Suprapubic skin (tissue), 4 donors: ENCODE results near the gene TSEN54.

ENCODE experiments used
- EP300 ChIP-seq: sonication (generic); formaldehyde crosslinking; IDR thresholded peaks from one replicate; pipeline ENCODE4 v1.6.1; 2017; ENCODE audit warnings: antibody characterized with exemption
- POLR2A ChIP-seq, 2 donors: fragments of 450-650 bp; IDR thresholded peaks; one replicate each; pipeline ENCODE4 v1.6.1; 2017; ENCODE audit warnings: antibody characterized with exemption in 2 of 2, mild to moderate bottlenecking in 2 of 2, moderate library complexity in 2 of 2
- POLR2AphosphoS5 ChIP-seq, 3 donors: sonication (generic); formaldehyde crosslinking; IDR thresholded peaks; one replicate each; pipeline ENCODE4 v1.6.1; 2017; ENCODE audit warnings: antibody characterized with exemption in 3 of 3
- TF ChIP-seq, protein P1 (sequence below), 2 donors: fragments of 200-600 bp in 1 of 2; fragments of 450-650 bp in 1 of 2; sonication (generic) in 1 of 2; IDR thresholded peaks; one replicate each; pipeline ENCODE4 v1.5.1; 2016 to 2019; ENCODE audit warnings: antibody characterized with exemption in 2 of 2, mild to moderate bottlenecking in 1 of 2, moderate library complexity in 1 of 2

DNA sequence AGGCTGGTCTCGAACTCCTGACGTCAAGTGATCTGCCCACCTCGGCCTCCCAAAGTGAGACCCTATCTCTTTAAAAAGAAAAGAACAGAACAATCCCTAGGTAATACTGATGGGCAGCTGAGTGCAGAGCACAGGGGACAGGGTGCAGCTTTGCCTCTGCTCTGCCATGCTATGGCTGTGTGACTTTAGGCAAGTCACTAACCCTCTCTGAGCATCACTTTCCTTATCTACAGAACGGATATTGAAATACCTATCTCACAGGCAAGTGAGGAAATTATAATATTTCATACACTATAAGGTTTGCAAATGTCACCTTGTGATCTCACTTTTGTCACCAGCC is 5.1 kb upstream of the TSEN54 start:
- TF ChIP-seq EP300: no peak
- TF ChIP-seq POLR2A (IDR thresholded peaks at IDR 0.05): no peak
- TF ChIP-seq, protein P1, sequence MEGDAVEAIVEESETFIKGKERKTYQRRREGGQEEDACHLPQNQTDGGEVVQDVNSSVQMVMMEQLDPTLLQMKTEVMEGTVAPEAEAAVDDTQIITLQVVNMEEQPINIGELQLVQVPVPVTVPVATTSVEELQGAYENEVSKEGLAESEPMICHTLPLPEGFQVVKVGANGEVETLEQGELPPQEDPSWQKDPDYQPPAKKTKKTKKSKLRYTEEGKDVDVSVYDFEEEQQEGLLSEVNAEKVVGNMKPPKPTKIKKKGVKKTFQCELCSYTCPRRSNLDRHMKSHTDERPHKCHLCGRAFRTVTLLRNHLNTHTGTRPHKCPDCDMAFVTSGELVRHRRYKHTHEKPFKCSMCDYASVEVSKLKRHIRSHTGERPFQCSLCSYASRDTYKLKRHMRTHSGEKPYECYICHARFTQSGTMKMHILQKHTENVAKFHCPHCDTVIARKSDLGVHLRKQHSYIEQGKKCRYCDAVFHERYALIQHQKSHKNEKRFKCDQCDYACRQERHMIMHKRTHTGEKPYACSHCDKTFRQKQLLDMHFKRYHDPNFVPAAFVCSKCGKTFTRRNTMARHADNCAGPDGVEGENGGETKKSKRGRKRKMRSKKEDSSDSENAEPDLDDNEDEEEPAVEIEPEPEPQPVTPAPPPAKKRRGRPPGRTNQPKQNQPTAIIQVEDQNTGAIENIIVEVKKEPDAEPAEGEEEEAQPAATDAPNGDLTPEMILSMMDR (IDR thresholded peaks at IDR 0.05): no peak
- TF ChIP-seq POLR2AphosphoS5 (IDR thresholded peaks at IDR 0.05): no peak
